Urothelium cell line (cell line): ENCODE data around the gene RASGRF2.

Experiments
- DNase-seq: peaks from one replicate; pipeline ENCODE4 v3.0.0; 2011; ENCODE audit warnings: low spot score, mixed read lengths
- FAIRE-seq: peaks from 2 replicates; lab custom pipeline; 2011; peaks lifted over from hg19 to GRCh38; lab: Jason Lieb, UNC

RASGRF2 gene

GRCh38 chr5:80959768-80960442 is at the start of gene RASGRF2:
TSS of gene RASGRF2 (plus strand) at chr5:80960363. CDS start at chr5:80960739, 376 bp downstream.
- DNase-seq (no peak), FAIRE-seq (no peak)

GRCh38 chr5:80912479-80912878 is 47.7 kb upstream of the RASGRF2 start:
- no peak for DNase-seq
- no peak for FAIRE-seq

- DNase-seq, result no peak
- no peak for FAIRE-seq
Measured at GRCh38 chr5:80915716-80916115, 44.4 kb upstream of the RASGRF2 start.

- FAIRE-seq, result no peak
- DNase-seq, result no peak
Measured at GRCh38 chr5:80916676-80917075, 43.5 kb upstream of the RASGRF2 start.

GRCh38 chr5:80917631-80918030 is 42.5 kb upstream of the RASGRF2 start:
- FAIRE-seq, result no peak
- no peak for DNase-seq

GRCh38 chr5:80919678-80920196 is 40.4 kb upstream of the RASGRF2 start:
- DNase-seq, result no peak
- no peak for FAIRE-seq

- DNase-seq (no peak), FAIRE-seq (no peak)
Measured at GRCh38 chr5:80920333-80920732, 39.8 kb upstream of the RASGRF2 start.

GRCh38 chr5:80921026-80921425 is 39.1 kb upstream of the RASGRF2 start:
- FAIRE-seq, result no peak
- DNase-seq, result no peak

- DNase-seq, result no peak
- FAIRE-seq, result no peak
Measured at GRCh38 chr5:80925931-80926330, 34.2 kb upstream of the RASGRF2 start.

GRCh38 chr5:80926536-80926935 is 33.6 kb upstream of the RASGRF2 start:
- no peak for FAIRE-seq
- DNase-seq, result no peak

- DNase-seq (no peak), FAIRE-seq (no peak)
Measured at GRCh38 chr5:80926979-80927656, 33.0 kb upstream of the RASGRF2 start.

- FAIRE-seq, result no peak
- no peak for DNase-seq
Measured at GRCh38 chr5:80928073-80928472, 32.1 kb upstream of the RASGRF2 start.

- no peak for DNase-seq
- no peak for FAIRE-seq
Measured at GRCh38 chr5:80930940-80931339, 29.2 kb upstream of the RASGRF2 start.

GRCh38 chr5:80931411-80931810 is 28.8 kb upstream of the RASGRF2 start:
- no peak for DNase-seq
- no peak for FAIRE-seq

GRCh38 chr5:80933036-80933435 is 27.1 kb upstream of the RASGRF2 start:
- FAIRE-seq (no peak), DNase-seq (no peak)

GRCh38 chr5:80934751-80935150 is 25.4 kb upstream of the RASGRF2 start:
- DNase-seq (no peak), FAIRE-seq (no peak)

- DNase-seq (no peak), FAIRE-seq (no peak)
Measured at GRCh38 chr5:80935811-80936385, 24.3 kb upstream of the RASGRF2 start.

- DNase-seq (no peak), FAIRE-seq (no peak)
Measured at GRCh38 chr5:80936881-80937280, 23.3 kb upstream of the RASGRF2 start.

GRCh38 chr5:80937584-80938356 is 22.4 kb upstream of the RASGRF2 start:
- FAIRE-seq (no peak), DNase-seq (peak; percentile 66)

- DNase-seq, result no peak
- no peak for FAIRE-seq
Measured at GRCh38 chr5:80941496-80941895, 18.7 kb upstream of the RASGRF2 start.

GRCh38 chr5:80951366-80951765 is 8.8 kb upstream of the RASGRF2 start:
- FAIRE-seq, result no peak
- no peak for DNase-seq
